G401 (cell line): ENCODE data around the gene TMEM164. TPM values are rescaled to one million over a fixed set of nuclear protein-coding genes. Genes with fewer than 3 reads are reported as not detected.

Experiments used
- DNase-seq: peaks from one replicate; pipeline ENCODE4 v3.0.0-alpha.2; 2015; ENCODE audit warnings: low spot score
- in situ Hi-C: cut with HindIII; loops from 2 replicates; pipeline ENCODE4 v1.10.0; 2016; ENCODE audit warnings: low sequenced_read_pairs, mixed read lengths
- total RNA-seq: library from RNA; depleted of rRNA; stranded (reverse); fragments of >200 nt; shearing (Covaris generic); gene quantifications from 2 replicates; pipeline ENCODE4 v1.2.3, GENCODE V29; 2014

TMEM164 gene
- total RNA-seq, 1 experiment from 2014 or later, result 7.0 TPM

DNA sequence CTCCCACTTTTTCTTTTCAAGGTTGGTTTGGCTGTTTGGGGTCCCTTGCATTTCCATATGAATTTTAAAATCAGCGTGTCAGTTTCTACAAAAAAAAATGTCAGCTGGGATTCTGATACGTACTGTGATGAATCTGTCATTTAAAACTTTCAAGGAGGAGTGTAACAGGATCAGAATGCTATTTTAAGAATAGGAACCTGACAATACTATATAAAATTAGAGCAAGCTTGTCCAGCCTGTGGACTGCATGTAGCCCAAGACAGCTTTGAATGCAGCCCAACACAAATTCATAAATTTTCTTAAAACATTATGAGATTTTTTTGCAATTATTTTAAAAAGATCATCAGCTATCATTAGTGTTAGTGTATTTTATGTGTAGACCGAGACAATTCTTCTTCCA, 56.5 kb downstream of the TMEM164 start:
- in situ Hi-C loops, result no loop called here
- DNase-seq, result no peak

DNA sequence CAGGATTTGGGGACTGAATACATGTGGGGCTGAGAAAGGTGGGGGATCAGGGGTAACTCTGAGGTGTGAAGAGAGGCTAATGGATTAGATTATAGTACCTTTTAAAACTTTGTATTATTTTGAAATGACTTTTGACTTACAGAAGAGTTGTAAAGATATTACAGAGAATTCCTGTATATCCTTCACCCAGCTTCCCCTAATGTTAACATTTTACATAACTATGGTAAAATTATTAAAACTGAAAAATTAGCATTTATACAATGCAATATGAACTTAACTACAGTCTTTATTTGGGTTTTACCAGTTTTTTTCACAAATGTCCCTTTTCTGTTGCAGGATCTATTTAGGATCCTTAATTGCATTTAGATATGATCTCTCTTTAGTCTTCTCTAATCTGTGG, 57.4 kb downstream of the TMEM164 start:
- in situ Hi-C loops, result no loop called here
- no peak for DNase-seq

DNA sequence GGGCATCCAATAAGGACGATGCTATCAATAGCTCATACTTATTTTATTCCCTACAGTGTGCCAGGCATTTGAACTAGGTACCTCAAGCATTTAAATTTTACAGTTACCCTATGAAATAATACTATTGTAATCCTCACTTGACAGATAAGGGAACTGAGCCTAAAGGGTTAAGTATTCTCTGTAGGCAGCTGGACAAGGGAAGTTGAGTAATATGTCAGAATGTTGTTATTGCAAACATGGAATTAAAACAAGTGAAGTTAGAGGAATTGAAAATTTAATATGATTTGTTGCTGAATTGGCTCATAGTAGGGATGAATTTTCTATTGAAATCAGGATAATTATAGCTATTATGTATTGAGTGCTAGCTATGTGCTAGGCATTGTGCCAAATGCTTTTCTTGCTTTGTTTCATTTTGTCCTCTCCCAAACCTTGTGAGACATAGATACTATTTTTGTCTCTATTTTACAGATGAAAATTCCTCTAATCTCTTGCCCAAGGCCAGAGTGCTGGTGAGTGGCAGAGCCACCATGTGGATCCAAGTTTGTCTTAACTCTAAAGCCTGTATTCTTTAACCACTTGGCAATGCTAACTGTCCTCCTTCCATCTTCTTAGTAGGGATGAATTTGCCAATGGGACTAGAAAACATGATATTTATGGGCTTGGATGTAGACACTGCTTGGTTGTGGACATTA, 58.1 kb downstream of the TMEM164 start:
- in situ Hi-C loops, result no loop called here
- no peak for DNase-seq

DNA sequence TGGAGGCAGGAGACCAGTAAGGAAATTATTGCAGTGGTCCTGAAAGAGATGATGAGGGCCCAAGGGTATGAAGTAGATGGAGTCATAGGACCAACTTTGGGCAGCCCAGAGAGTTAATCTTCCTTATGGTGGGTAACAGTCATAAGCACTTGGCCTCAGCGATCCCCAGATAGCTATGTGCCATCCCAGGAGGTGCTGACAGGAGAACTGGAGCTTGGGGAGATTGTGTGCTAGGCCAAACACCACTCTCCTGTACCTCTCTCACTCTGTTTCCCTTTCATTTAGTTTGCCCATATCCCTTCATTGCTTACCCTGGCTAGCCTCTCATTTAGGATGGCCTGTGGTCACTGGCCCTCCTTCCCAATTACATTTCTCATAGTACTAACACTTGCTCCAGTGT, 60.0 kb downstream of the TMEM164 start:
- in situ Hi-C loops, result no loop called here

DNA sequence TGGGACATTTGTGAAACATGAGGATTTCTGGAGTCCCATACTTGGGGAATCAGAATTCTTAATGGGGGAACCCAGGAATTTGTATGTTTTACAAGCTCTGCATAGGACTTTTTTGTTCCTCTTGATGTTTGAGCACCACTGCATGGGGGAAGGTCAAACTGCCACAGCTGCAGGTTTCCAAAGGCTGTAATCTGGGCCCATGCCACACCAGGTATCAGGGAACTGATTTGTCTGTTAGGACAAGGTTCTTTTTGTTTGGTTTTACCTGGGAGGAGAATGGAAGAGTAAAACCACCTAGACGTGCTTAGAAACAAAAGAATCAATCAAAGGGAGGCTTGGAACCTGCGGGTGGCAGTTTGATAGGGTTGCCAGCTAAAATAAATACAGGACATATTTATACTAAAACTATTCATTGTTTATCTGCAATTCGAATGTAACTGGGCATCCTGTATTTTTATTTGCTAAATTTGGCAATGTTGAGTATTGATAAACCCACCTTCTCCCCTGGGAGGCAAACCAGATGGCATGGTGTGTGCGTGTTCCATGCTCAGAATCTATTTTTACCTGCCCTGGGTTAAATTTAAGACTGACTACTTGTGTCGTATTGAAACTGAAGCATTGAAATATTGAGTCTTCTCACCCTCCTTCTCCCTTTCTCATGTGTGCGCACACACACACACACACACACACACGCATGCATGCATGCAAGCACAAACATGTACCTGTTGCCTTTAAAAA, 63.7 kb downstream of the TMEM164 start:
- in situ Hi-C loops, result no loop called here
- no peak for DNase-seq

More for the DNA sequence above, 60.0 kb downstream of the TMEM164 start:
- no peak for DNase-seq

DNA sequence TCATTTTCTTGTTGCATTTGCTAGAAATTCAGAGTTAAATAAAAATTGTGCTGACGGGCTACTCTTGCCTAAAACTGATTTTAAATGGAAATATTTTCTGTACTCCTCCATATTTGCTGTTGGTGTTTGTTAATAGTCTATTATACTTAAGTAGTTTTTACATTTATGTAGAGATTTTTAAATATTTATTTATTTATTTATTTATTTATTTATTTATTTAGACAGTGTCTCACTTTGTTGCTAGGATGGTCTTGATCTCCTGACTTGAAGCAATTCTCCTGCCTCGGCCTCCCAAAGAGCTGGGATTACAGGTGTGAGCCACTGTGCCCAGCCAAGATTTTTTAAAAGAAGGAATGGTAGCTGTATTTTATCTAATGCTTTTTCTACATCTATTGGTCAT, 68.1 kb downstream of the TMEM164 start:
- in situ Hi-C loops, result no loop called here
- no peak for DNase-seq

DNA sequence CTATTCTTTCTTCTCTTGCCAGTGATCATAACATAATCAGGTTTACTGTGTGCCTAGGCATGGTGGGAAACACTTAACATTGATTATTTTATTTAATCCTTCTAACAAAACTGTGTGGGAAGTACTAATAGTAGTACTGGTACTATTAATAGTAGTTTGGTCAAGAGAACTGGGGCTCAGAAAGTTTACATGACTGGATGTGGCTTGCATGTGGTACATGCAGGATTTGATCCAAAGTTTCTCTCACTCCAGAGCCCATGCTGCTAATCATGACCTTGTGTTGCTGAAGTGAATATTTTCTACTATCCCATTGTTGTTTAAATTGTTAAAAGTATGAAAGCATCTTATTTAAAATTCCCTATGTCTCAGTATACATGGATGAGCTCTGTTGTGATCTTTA, 78.4 kb downstream of the TMEM164 start:
- no peak for DNase-seq
- in situ Hi-C loops, result no loop called here

DNA sequence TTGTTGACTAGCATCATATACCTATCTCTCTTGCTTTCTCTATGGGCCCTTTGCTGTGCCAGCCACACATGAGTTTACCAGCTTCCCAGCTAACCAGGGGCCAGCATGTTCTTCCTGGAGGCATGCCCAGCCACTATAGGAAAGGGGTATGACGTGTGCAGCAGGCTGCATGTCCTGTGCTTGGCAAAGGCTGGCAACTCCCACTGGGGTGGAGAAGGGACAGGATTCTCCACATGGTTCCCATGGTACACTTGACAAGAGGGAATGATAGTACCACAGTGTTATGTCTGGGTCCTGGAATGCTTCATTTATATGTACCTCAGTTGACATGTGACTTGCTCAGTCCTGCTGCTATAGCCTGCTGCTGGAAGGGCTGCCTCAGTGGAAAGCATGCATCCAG, 78.8 kb downstream of the TMEM164 start:
- peak; percentile 44 for DNase-seq
- in situ Hi-C loops, result no loop called here

DNA sequence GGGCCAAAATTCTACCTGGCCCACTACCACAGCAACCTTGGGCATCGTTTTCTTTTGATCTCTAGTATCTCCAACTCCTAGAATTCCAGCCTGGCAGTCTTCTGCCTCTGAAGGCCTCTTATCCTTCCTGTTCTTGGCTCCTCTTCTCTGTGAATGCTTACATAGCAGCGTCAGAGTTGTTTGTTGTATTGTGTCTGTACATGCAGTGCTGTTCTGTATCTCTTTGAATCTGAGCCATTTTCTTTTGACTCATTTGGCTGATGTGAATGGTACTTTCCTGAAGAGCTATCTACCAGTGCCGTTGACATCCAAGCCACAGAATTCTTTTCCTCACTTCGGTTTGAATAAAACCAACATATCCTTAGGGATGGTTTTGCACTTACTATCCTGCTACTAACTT, 79.2 kb downstream of the TMEM164 start:
- in situ Hi-C loops, result no loop called here
- peak; percentile 50 for DNase-seq

DNA sequence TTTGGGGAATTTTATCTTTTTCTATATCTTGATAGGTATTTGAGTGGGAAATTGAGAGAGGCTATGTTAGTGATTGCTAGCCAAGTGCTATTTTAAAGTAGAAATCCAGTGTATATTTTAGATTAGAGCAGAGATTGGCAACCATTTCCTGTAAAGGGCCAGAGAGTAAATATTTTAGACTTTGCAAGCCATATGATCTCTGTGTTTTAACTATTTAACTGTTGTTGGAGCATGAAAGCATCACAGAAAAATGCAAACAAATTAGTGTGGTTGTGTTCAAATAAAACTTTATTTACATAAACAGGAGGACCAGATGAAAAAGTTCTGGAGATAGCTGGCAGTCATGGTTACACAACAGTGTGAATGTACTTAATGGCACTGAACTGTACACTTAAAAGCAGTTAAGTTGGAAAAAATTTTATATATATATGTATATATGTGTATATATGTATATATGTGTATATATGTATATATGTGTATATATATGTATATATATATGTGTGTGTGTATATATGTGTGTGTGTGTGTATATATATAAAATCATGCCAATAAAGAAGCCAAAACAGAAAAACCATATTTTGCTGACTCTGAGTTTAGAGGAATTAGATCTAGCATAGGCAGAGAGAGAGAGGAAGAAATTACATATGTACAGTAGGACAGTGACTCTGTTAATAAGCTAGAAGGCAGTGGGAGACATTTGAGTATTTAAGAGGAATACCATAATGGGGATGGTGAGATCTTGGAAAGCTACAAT, 83.4 kb downstream of the TMEM164 start:
- DNase-seq, result no peak
- in situ Hi-C loops, result no loop called here

DNA sequence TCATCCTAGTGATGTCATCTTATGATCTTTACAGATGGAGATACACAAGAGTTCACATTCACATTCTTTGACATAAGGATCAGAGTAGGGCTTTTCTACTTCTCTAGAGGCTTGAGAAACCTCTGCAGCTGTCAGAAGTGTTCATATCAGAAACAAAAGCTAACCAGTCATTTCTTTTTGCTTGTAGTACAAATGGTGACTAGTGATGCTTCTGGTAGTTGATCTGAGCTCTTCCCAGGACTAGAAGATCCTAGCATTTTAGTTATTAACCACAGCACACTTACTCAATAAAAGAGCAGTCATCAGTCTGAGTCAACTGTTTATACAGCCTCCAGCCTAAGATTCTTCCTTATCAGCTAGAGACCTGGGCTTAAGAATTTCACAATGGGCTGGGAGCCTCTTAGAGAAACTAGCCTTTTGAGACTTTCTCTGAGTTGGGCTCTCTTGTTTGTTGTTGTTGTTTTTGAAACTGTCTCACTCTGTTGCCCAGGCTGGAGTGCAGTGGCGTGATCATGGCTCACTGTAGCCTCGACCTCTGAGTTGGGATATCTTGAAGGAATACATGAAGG, 84.1 kb downstream of the TMEM164 start:
- DNase-seq, result no peak
- in situ Hi-C loops, result no loop called here

DNA sequence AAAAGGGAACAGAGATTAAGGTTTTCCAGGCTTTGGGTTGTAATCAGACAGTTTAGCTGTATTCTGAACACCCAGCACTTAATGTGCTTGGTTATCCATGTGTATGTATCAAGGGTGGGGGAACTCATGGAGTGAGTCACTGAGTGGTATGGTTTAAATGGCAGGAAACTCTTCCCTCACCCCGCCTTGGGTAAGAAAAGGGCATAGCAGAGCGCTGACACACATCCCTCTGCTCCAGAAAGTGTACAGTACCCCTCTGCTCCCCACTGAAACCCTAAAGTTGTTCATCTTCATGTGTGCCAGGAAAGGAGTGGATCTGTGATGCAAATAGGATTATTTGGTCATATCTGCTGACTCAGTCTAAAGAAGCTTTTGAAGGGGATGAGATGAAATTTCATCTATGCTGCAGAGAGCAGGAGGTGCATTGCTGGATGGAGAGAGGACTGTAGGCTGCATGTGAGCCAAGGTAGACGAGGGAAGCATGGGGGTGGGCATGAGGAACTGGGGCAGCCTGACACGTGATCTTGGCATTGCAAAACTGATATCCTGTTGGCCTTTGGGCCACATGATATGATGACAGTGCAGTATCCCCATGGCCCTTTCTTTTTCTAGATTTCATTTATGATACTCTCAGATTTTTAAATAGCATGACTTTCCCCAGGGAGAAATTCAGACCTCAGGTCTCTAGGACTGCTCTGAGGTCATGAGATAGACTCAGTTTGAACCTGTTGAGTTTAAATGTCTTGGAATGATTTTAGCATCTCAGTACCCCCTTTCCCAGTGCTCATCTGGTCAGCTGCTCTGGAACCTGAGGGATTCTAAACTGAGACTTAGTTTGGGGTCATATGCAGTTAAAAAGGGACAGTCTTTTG, 84.8 kb downstream of the TMEM164 start:
- in situ Hi-C loops, result no loop called here
- no peak for DNase-seq

DNA sequence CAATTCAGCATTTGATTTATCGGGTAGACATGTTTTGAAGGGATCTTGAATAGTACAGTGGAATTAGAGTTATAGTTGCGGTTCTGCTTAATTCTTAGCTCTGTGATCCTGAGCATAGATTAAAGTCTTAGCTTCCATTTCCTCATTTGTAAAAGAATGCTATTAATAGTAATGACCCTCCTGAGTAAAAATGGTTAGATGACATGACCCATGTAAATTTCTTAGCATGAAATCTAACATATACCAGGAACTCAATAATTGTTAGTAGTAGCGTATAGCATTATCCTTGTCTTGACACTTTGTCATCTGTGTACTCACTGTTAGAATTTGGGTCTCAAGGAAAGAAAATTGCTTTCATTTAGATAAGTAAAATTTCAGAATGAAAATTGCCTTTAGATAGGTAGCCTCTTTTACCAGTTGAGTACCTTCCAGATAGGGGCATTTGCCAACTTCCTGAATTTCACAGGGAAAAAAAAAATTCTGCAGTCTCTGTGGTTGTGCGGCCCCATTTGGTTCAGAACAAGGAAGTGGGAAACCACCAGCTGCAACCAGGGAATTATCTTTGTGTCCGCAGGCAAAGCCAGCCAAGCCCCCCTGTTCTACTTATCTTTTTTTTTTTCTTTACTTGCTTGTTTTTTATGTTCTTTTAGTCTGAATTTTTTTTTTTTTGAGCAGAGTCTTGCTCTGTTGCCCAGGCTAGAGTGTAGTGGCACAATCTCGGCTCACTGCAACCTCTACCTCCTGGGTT, 86.9 kb downstream of the TMEM164 start:
- in situ Hi-C loops, result no loop called here

DNA sequence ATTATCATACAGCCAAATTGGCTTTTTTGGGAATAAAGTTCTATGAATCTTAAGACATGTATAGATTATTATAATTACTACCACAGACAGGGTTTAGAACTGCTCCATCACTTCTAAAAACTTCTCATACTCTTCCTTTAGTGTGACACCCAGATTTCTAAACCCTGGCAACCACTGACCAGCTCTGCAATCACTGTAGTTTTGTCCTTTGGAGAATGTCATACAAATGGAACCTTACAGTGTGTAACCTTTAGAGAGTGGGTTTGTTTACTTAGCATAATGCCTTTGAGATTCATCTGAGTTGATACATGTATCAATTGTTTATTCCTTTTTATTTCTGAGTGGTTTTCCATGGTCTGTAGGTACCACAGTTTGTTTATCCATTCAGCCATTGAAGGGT, 95.0 kb downstream of the TMEM164 start:
- no peak for DNase-seq
- in situ Hi-C loops, result no loop called here

More for the DNA sequence above, 86.9 kb downstream of the TMEM164 start:
- no peak for DNase-seq

DNA sequence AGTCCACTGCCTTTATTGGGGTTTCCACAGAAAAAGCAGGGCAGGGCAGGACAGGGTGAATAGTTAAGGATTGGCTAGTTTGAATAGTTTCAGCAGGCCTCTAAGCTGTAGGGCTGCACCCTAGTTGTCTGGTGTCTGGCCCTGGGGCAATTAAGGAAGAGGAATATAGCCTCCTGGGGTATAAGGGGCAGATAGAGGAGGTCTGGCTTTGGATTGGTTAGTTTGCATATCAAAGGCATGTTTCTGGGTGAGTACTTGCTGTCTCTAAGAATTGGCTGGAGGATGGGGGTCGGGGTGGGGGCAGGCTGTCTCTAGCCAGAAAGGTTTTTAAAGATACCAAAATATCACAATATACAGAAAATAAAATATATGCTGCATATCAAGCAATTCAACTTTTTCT, 100.4 kb downstream of the TMEM164 start:
- DNase-seq, result no peak
- in situ Hi-C loops, result no loop called here

DNA sequence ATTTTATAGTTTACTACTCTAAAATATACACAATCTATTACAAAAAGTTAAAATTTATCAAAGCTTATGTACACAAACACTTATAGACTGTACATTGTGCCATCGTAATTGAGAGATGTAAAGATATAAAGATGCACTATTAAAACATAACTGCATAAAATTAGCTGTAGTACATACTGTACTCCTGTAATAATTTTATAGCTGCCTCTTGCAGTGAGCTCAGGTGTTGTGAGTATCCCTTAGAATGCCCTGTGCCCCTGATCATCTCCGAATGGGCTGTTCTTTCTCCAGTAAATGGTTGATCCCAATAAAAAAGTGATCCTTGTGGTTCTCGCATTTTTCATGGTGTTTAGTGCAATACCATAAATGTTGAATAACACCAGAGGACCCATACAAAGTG, 101.2 kb downstream of the TMEM164 start:
- DNase-seq, result no peak
- in situ Hi-C loops, result no loop called here

DNA sequence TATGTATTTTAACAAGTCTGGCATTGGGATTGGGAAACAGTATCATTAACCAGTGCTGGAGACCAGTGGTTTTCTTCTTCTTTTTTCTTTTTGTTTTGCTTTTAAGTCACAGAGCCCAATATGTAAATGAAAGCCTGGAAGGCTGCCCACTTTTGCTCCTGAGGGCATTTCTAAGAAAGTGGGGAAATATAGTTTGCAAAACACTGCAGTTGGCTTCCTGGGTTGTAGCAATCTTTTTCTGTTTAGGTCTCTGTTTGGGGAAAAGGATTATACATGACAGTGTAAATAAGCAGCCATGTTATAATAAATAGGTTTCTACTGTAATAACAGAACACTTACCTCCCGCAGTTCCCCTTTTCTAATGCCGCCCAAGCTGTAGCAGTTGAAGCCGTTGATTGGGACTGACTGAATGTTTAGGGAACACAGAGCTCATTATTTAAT, 105.5 kb downstream of the TMEM164 start:
- DNase-seq, result no peak
- in situ Hi-C loops, result no loop called here

DNA sequence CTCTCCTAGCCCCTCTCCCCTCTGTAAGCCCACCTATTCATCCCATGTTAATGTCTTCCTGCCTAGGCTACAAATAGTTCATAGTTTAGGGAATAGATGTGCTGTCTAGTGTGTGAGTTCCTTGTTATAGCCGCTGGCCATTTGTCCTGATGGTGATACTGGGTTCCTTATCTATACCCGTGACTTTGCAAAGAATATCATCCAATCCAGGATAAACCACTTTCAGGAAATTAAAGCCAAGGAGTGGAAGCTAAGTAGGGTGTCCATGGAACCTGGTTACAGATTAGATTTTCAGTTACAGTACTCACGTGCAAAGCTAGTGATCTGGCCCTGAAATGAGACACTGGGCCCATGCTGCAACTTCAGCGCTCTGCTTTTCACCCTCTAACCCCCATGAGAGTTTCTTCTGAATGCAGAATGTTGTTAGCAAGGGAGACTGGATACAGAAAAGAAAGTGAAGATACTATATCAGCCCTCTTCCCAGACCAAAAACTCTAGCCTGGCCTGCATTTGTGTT, 111.4 kb downstream of the TMEM164 start:
- no peak for DNase-seq
- in situ Hi-C loops, result no loop called here
